Renal cortex interstitium (tissue), 11 donors: Measurements from ENCODE around the gene SERPINB12. TPM values are rescaled to one million over a fixed set of nuclear protein-coding genes. Genes with fewer than 3 reads are reported as not detected.

Experiments used
- DNase-seq, 11 donors: peaks; one replicate each; pipeline ENCODE4 v3.0.0-alpha.2; 2013; ENCODE audit warnings: low read depth in 9 of 11, low spot score in 4 of 11; ENCODE audit errors: extremely low read depth in 1 of 11
- polyA plus RNA-seq, 3 donors: library from polyadenylated mRNA; unstranded; fragments of 120-200 nt; gene quantifications; one replicate each; pipeline ENCODE4 v1.2.1, GENCODE V29; 2013; ENCODE audit not compliant: insufficient read length in 3 of 3

SERPINB12 gene
- polyA plus RNA-seq, 3 donors: not detected

GRCh38 chr18:63590373-63590772 is 48.2 kb downstream of the SERPINB12 start:
- no peak for DNase-seq

GRCh38 chr18:63590966-63591695 is 49.0 kb downstream of the SERPINB12 start:
- no peak for DNase-seq

GRCh38 chr18:63591725-63592124 is 49.6 kb downstream of the SERPINB12 start:
- DNase-seq: no peak

- no peak for DNase-seq
Measured at GRCh38 chr18:63592471-63592870, 50.3 kb downstream of the SERPINB12 start.

GRCh38 chr18:63596964-63597363 is 54.8 kb downstream of the SERPINB12 start:
- DNase-seq: no peak

- no peak for DNase-seq
Measured at GRCh38 chr18:63603355-63603754, 61.2 kb downstream of the SERPINB12 start.

GRCh38 chr18:63603772-63604171 is 61.6 kb downstream of the SERPINB12 start:
- DNase-seq: no peak

- DNase-seq: no peak
Measured at GRCh38 chr18:63604791-63605567, 62.8 kb downstream of the SERPINB12 start.

GRCh38 chr18:63606526-63606925 is 64.4 kb downstream of the SERPINB12 start:
- no peak for DNase-seq

GRCh38 chr18:63613420-63613819 is 71.3 kb downstream of the SERPINB12 start:
- no peak for DNase-seq

GRCh38 chr18:63617049-63617914 is 75.1 kb downstream of the SERPINB12 start:
- peak in 2 of 11 donors; percentile 2 to 8 for DNase-seq

- DNase-seq: no peak
Measured at GRCh38 chr18:63617915-63618234, 75.7 kb downstream of the SERPINB12 start.

Other genes starting within 250 kb of the SERPINB12 start
- gene BCL2, start 222.6 kb upstream of the SERPINB12 start, polyA plus RNA-seq: 10 to 100 TPM; 23.1 to 27.3 (median 26.8) TPM
- 10 to 100 TPM; 39.3 to 51.5 (median 42.7) TPM for gene KDSR, start 175.2 kb upstream of the SERPINB12 start, polyA plus RNA-seq
- 10 to 100 TPM; 56.9 to 67.3 (median 58.9) TPM for gene VPS4B, start 119.9 kb upstream of the SERPINB12 start, polyA plus RNA-seq
- gene SERPINB5, start 65.4 kb upstream of the SERPINB12 start, polyA plus RNA-seq: under 1 TPM in 1 of 3 donors, not detected in 2; 0.09 TPM
- not detected for gene SERPINB13, start 45.0 kb downstream of the SERPINB12 start, polyA plus RNA-seq
- not detected for gene SERPINB4, start 101.9 kb downstream of the SERPINB12 start, polyA plus RNA-seq
- under 1 TPM in 2 of 3 donors, not detected in 1; 0.07 to 0.14 TPM for gene SERPINB3, start 119.5 kb downstream of the SERPINB12 start, polyA plus RNA-seq
- not detected for gene SERPINB11, start 160.6 kb downstream of the SERPINB12 start, polyA plus RNA-seq
- gene SERPINB7, start 233.0 kb downstream of the SERPINB12 start, polyA plus RNA-seq: under 1 TPM; 0.50 to 0.98 (median 0.50) TPM